Measurements from ENCODE around the gene C4B. TPM values are rescaled to one million over a fixed set of nuclear protein-coding genes. Genes with fewer than 3 reads are reported as not detected.
A peak's percentile ranks its signal among the peaks of the same experiment; 100 is the strongest.
"Not testable (repeated sequence)": the region's sequence is repeated elsewhere in the genome, so short reads cannot be mapped to it uniquely, and the experiment has no call there.

C4B gene
- total RNA-seq, 4 donors from 2014 or later, result 266 to 420 (median 299) TPM

- not testable (repeated sequence) for H3K36me3 ChIP-seq; H3K4me3 ChIP-seq; H3K27me3 ChIP-seq; H3K9me3 ChIP-seq; DNase-seq (ENCODE audit: low spot score in 2 of 2); H3K27ac ChIP-seq; H3K4me1 ChIP-seq
- no CpG with 5 or more reads among the region's 16 CpGs for WGBS, 2 donors
These were observed 20.9 kb downstream of the C4B start for GRCh38 chr6:32035283-32036013.

GRCh38 chr6:32037136-32037535 lies 22.5 kb downstream of the C4B start:
- H3K27me3 ChIP-seq; H3K36me3 ChIP-seq; H3K27ac ChIP-seq; H3K4me1 ChIP-seq; DNase-seq (ENCODE audit: low spot score in 2 of 2); H3K9me3 ChIP-seq; H3K4me3 ChIP-seq: not testable (repeated sequence)
- 65 to 83% methylated on average over 4 to 5 of the region's 5 CpGs for WGBS, 2 donors

- H3K27me3 ChIP-seq; H3K9me3 ChIP-seq; H3K4me3 ChIP-seq; DNase-seq (ENCODE audit: low spot score in 2 of 2); H3K36me3 ChIP-seq; H3K27ac ChIP-seq; H3K4me1 ChIP-seq: not testable (repeated sequence)
- 69 to 78% methylated on average over 11 to 14 of the region's 19 CpGs for WGBS, 2 donors
These were observed 23.3 kb downstream of the C4B start, which contains the start of gene CYP21A2 for GRCh38 chr6:32037598-32038524. TSS of gene CYP21A2 (plus strand) at chr6:32038415. CDS start at chr6:32038423, 8 bp downstream.

- not testable (repeated sequence) for H3K27ac ChIP-seq; H3K36me3 ChIP-seq; H3K27me3 ChIP-seq; DNase-seq (ENCODE audit: low spot score in 2 of 2); H3K9me3 ChIP-seq; H3K4me3 ChIP-seq; H3K4me1 ChIP-seq
- WGBS, 2 donors, result 79 to 80% methylated on average over 1 to 4 of the region's 5 CpGs
These were observed 24.3 kb downstream of the C4B start for GRCh38 chr6:32038878-32039277.

- not testable (repeated sequence) for H3K27ac ChIP-seq; H3K36me3 ChIP-seq; H3K4me1 ChIP-seq; DNase-seq (ENCODE audit: low spot score in 2 of 2); H3K9me3 ChIP-seq; H3K4me3 ChIP-seq; H3K27me3 ChIP-seq
- WGBS, 2 donors, result 59 to 65% methylated on average over 13 to 24 of the region's 24 CpGs
These were observed 25.0 kb downstream of the C4B start for GRCh38 chr6:32039321-32040274.

- H3K27me3 ChIP-seq; H3K36me3 ChIP-seq; DNase-seq (ENCODE audit: low spot score in 2 of 2); H3K4me3 ChIP-seq; H3K9me3 ChIP-seq; H3K27ac ChIP-seq; H3K4me1 ChIP-seq: not testable (repeated sequence)
- WGBS, 2 donors, result 82% methylated on average over 11 of the region's 43 CpGs; no CpG with 5 or more reads in 1 of the 2 donors
These were observed 25.9 kb downstream of the C4B start for GRCh38 chr6:32040299-32041049.

GRCh38 chr6:32041050-32041321 lies 26.4 kb downstream of the C4B start:
- WGBS, 2 donors, result no CpG with 5 or more reads among the region's 13 CpGs
- not testable (repeated sequence) for H3K27ac ChIP-seq; H3K36me3 ChIP-seq; H3K4me1 ChIP-seq; H3K4me3 ChIP-seq; H3K9me3 ChIP-seq; H3K27me3 ChIP-seq; DNase-seq (ENCODE audit: low spot score in 2 of 2)

GRCh38 chr6:32041385-32041784 lies 26.8 kb downstream of the C4B start:
- not testable (repeated sequence) for H3K36me3 ChIP-seq; DNase-seq (ENCODE audit: low spot score in 2 of 2); H3K4me3 ChIP-seq; H3K27ac ChIP-seq; H3K27me3 ChIP-seq; H3K9me3 ChIP-seq; H3K4me1 ChIP-seq
- 42 to 47% methylated on average over 5 to 6 of the region's 10 CpGs for WGBS, 2 donors

- not testable (repeated sequence) for DNase-seq (ENCODE audit: low spot score in 2 of 2); H3K27me3 ChIP-seq; H3K36me3 ChIP-seq; H3K9me3 ChIP-seq; H3K4me3 ChIP-seq; H3K27ac ChIP-seq
- peaks cover 0 to 14% (median 11%) of the 10 kb centered on the region in 4 donors for H3K4me1 ChIP-seq
- 92 to 100% methylated on average over 1 to 12 of the region's 15 CpGs for WGBS, 2 donors
These were observed 27.7 kb downstream of the C4B start for GRCh38 chr6:32042276-32042675.

GRCh38 chr6:32043589-32044380 lies 29.2 kb downstream of the C4B start:
- H3K36me3 ChIP-seq; DNase-seq (ENCODE audit: low spot score in 2 of 2); H3K4me3 ChIP-seq; H3K9me3 ChIP-seq; H3K27me3 ChIP-seq; H3K27ac ChIP-seq: not testable (repeated sequence)
- 75 to 84% methylated on average over 14 to 21 of the region's 31 CpGs for WGBS, 2 donors
- H3K4me1 ChIP-seq, result peaks cover 0 to 29% (median 26%) of the 10 kb centered on the region in 4 donors

- WGBS, 2 donors, result 76 to 83% methylated on average over 5 to 15 of the region's 18 CpGs
- not testable (repeated sequence) for H3K36me3 ChIP-seq; DNase-seq (ENCODE audit: low spot score in 2 of 2); H3K27me3 ChIP-seq; H3K4me3 ChIP-seq; H3K9me3 ChIP-seq
- Histone ChIP-seq H3K27ac (peak overlapping the region in 1 of 4 donors; percentile 26), H3K4me1 (peaks cover 0 to 41% (median 27%) of the 10 kb centered on the region in 4 donors)
These were observed 30.3 kb downstream of the C4B start for GRCh38 chr6:32044916-32045315.
